CD4-positive, alpha-beta T cell treated with Interleukin-12 subunit alpha and Interleukin-12 subunit beta, for 1 hour (primary cell): ENCODE results near the gene HSCB.
"Not testable (repeated sequence)": the region's sequence is repeated elsewhere in the genome, so short reads cannot be mapped to it uniquely, and the experiment has no call there.

Experiments
- DNase-seq: peaks from one replicate; pipeline ENCODE4 v3.0.0-alpha.2; 2020

Gene HSCB

GRCh38 chr22:28792491-28793383 is 50.9 kb downstream of the HSCB start:
- DNase-seq = no peak

GRCh38 chr22:28793976-28794584 is 52.2 kb downstream of the HSCB start:
- no peak for DNase-seq

- no peak for DNase-seq
These were observed 53.3 kb downstream of the HSCB start for GRCh38 chr22:28795071-28795693.

GRCh38 chr22:28795932-28796856 is 54.4 kb downstream of the HSCB start:
- DNase-seq = no peak

GRCh38 chr22:28798810-28799605 is 57.2 kb downstream of the HSCB start:
- peak; percentile 42 for DNase-seq

GRCh38 chr22:28799606-28800307 is 57.9 kb downstream of the HSCB start:
- peak; percentile 27 for DNase-seq

GRCh38 chr22:28800308-28801041 is 58.6 kb downstream of the HSCB start, which contains the start of gene XBP1:
TSS of gene XBP1 (minus strand) at chr22:28800569.
- DNase-seq = peak; percentile 92

- DNase-seq = no peak
These were observed 60.2 kb downstream of the HSCB start for GRCh38 chr22:28801845-28802594.

GRCh38 chr22:28802595-28803123 is 60.8 kb downstream of the HSCB start:
- DNase-seq = no peak

GRCh38 chr22:28805426-28805825 is 63.6 kb downstream of the HSCB start:
- not testable (repeated sequence) for DNase-seq
